GM18870 (cell line): ENCODE results near the gene PARD3B.

Experiments used
- ATAC-seq: cut with Tn5 transposase; IDR thresholded peaks from one replicate; pipeline ENCODE4 v1.9.1; 2021; ENCODE audit warnings: moderate library complexity; ENCODE audit not compliant: unreplicated experiment

Gene PARD3B

DNA sequence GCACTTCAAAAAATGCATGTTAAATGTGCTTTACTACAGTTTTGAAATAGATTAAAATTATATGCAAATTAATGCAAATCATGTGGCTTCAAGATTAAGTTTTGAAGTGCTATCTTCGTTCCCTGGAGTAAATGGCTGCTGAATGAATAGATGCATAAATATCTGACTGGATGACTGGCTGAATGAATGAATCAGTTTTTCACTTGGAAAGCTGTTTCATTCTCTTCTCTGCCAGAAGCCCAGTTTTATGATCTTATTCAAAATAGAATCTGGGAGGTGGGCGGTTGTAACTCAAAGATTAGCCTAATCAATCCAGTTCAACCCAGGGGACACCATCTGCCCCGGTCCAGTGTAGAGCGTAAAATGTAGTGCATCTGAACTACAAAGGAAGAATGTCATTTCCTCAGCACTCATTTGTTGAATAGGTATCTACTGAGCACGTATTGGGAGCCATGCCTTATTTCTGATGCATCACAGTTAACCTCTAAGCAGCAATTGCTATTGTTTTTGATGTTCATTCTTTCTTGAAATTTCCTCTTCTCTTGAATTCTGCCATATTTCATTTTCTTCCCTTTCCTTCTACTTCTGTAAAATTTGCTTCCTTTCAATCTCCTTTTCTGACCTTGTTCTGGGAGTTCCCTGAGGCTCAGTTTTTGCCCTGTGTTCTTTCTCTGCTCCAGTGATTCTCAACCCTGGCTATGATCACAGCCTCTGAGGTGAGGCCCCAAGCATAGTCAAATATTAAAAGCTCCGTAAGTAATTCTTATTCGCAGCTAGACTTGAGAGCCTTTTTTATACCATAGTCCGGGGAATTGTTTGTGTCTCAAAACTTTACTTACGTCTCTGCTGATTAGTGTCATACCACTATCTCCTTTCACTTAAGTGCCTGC is 282.7 kb downstream of the PARD3B start:
- ATAC-seq: no peak

DNA sequence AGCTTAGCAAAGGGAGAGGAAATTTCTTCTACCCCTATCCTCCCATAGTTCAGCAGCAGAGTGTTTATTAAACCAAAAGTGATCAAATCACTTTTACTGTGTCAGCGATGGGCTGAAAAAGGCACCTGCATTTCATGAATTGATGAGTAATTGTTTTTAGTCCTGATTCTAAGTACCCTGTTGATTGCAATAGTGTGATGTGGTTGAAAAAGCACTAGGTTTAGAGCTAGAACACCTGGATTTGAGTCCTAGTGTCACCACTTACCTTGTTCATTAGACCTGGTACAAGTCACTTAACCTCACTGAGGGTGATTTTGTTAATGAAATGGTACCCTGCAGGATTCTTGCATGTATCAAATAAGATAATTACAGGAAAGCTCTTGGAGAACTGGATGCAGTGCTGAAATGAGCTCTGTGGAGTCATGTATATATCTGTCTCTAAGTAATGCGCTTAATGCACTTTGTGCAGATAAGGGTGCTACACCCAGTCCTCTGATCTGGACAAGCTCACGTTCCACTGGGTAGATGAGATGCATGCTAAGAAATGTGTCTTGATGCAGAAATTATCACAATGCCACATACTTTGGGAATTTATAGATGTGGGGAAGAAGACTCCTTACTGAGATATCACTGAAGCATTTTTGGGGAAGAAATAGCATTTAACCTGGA is 289.6 kb downstream of the PARD3B start:
- ATAC-seq: no peak

DNA sequence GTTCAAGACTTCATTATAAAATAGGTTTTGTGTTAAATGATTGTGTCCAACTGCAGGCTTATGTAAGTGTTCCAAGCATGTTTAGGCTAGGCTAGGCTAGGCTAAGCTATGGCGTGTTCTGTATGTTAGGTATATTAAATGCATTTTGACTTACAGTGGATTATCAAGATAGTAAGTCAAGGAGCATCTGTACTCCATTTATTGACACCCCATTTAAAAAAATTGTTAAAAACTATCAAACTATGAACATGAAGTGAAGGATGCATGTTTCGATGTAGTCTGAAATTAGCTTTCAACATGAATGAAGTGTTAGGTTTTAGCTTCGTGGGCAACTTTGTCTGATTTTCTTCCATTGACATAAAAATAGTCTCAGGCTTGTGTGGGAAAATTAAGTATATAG is 290.5 kb downstream of the PARD3B start:
- no peak for ATAC-seq

DNA sequence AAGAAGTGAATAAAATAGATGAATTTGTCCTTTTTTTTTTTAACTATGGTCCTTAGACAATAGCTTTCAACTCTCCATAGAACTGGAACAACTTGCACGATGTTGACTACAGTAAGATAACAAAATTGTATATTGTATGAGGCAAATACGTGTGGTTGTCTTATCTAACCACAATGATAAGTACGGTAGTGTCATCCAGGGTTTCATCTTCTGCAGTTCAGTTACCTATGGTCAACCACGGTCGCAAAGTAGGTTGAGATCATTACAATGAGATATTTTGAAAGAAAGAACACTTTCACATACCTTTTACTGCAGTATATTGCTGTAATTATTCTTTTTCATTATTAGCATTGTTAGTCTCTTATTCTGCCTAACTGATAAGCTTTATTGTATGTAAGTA is 295.2 kb downstream of the PARD3B start:
- no peak for ATAC-seq

DNA sequence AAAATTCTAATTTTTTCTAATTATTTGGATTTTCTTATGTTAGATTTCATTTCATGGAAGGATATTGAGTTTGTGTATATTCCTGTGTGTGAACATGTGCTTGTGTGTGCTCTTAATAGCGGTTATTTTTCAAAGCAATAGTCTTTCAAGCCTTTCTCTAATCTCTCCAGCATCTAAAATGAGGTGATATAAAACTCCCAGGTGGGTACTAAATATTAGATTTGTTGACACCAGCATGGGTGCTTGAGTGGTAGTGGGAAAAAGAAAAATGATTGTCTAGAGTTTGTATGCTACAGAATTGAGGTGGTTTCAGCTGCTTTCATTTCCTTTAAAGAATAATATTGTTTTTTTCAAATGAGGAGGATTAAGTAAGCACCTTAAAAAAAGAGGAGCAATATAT is 296.8 kb downstream of the PARD3B start:
- no peak for ATAC-seq

DNA sequence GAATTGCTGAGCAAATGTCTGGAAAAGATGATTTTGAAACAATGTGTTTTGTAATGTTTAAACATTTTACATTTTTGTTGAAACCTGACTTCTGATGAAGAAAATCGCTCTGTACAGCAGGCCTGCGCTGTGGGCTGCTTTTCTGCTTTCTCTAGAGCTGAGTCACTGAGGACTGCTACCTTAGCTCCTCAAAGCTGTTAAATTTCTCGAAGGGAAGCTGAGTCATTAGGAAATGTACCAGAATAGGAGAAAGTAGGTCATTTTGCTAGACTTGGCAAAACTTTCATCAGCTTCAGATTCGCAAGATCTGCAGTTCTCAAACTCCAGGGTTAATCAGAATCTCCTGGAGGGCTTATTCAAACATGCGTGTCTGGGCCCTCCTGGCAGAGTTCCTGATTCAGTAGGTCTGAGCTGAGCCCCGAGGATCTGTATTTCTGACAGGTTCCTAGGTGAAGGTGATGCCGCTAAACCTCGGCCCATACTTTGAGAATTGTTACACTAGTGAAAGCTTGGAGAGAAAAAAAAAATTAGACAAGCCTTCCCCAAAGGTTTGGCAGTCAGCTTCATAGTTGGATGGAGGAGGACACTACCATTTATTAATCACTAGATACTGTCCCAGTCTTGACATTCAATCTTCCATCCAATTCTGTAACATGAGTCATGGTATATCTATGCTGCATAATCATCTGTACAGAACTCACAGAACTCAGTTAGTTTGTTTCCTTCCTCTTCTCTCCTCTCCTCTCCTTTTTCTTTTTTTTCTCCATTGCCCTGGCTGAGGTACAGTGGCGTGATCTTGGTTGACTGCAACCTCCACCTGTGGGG is 297.6 kb downstream of the PARD3B start:
- ATAC-seq: no peak

DNA sequence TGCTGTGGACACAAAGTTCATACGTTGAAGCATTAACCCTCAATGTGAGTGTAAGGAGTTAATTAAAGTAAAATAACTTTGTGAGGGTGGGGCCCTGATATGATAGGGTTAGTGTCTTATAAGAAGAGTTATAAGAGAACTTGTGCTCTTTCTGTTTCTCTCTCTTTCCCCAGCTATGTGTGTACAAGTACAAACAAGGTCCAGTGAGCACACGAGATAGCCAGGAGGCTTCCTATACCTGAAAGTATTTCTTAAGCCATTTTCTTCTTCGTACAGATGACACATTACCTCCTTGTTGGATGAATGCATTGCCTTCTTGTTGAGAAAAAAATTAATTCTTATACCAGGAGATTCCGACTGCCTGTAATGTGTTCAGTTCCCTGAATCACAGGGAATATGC is 301.2 kb downstream of the PARD3B start:
- no peak for ATAC-seq

DNA sequence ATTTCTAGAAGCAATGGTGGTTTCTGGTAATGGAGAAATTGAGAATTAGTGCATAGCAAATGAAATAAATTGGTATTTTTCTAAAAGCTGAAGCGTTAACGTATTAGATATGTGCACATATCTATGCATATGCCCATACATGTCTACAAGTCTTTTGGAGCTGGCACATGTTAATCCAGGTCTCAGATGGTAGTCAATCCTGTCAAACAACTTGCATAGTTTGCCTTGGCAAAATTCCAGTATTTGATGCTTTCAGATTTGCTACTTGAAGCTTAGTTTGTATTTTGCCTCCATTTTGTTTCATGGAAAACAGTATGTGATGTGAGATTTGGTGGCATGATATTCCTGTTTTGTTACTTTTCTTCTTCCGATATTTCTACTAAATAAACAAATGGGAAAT is 304.6 kb downstream of the PARD3B start:
- no peak for ATAC-seq

DNA sequence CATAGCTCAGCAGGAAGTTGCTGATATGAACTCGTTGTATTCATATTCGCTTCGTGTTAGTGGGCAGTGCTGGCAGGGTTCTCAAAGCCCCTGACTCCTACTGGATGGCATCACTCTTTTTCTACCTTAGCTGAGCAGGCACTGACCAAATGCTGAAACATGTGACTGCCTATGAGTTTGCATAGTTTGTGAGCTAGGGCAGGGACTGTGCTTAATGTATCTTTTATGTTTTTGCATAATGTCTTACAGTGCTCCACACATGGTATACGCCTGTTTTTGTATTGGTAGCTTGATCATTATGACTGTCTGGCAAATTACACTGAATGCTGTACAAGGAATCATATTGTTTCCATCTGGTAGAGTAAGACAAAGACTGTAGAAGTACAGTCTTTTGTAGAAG is 305.3 kb downstream of the PARD3B start:
- no peak for ATAC-seq

DNA sequence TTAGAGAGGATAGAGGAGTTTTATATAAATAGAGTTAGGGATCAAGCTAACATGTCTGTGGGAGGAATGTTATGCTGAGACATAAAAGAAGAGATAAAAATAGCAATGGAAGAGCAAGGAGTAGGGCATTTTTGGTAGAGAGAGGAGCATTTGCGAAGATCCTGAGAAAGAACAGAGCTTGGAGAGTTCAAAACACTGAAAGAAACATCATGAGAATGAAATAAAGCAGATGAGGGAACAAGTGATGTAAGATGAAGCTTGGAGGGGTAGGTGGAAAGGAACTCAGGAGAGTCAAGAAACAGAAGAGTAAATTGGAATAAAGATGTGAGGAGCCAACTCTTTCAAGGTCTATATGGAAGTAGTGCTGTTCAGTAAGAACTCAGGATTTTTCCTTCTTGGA is 308.6 kb downstream of the PARD3B start:
- no peak for ATAC-seq

DNA sequence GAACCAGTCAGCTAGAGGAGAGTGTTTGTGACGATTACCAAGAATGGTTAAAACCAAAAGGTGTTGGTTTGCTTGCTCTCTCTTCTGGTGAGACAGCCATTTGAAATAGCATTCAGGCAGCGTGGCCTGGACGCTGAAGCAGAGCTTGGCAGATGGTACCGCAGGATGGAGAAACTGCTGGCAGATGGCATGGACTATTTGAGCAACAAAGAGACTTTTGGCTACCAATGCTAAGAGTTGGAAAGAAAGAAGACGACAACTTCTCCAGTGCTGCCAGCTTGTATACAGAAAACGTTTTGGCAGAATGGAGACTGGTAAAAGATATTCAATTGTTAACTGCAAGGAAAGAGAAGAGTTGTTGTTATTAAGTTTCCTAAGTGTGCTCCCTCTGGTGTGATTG is 315.0 kb downstream of the PARD3B start:
- ATAC-seq: no peak

DNA sequence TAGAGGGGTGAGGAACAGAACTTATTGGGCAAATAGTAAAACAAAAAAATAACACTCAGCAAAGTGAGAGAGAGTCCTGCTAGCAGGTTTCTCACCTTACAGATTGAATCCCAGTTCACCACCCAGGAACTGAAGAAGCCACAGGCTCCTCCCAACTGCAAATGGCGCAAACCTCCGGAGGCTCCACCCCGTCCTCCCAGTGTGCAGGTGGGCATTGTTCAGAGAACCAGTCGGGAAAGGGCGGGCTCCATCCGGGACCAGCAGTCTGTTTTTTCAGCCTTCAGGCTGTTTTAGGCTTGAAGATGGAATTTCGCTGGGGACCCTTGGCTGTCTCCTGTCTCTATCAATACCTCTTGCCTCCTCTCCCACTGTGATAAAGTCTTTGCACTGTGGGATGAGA is 317.5 kb downstream of the PARD3B start:
- ATAC-seq: no peak

DNA sequence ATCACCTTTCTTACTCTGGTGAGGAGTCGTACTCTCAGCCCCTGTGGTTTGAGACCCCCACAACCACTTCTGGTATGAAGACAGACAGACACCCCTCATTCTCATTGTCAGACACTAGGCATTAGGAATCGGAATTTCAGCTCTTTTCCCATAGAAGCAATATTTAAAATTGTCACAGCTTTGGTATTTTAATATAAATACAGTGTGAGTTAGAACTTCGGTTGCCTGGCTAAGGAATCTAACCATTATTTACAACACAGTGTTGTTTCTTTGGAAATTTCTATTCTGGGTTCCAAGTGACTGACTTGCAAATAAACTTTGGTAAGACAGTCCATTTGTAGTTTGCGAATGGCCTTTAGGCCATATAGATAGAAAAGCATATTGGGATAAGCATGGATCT is 318.1 kb downstream of the PARD3B start:
- no peak for ATAC-seq

DNA sequence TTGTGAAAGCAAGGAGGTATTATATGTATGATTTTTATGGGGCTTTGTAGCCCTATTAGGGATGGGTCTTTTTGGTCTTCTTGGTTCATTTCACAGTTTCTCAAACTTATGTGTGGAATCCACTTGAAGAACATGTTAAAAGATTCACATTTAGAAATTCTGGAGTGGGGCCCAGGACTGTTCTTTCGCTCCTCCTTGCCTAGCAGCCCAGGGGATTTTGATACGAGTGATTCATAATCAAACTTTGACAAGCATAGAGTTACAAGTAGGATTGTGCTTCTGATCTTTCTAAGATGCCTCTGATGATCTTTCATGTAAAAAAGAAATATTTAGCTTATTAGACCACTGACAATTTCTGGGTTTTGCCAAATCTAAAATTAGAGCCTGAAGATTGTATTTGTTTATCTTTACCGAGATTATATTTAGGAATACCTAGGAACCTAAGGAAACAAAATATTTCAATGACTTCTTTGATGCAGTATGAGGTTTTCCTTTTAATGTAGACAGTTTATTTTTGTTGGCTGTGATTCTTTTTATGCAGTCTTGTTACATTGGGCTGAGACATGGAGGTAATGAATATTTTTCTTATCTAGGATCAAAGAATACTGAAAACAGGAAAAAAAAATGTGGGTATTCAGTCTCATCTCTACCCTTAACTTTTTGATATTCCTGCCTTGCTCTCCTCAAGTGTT is 324.0 kb downstream of the PARD3B start:
- ATAC-seq: no peak

DNA sequence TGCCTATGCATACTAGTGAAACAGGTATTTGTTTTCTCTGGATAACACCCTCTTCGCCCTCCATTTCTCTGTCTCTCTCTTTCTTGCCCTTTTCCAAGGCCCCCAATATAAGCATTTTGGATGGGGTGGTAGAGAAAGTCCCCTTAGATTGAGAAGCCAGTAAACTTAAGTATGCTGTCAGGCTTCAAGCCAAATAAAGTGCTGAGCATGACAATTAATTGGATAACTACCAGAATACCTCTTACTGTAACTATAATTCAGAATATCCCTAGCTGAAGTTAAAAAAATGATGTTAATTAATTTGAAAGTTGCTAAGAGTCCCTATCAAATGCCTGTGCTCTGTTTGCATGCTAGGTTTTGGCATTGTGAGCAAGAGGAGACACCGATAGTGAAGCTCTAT is 324.8 kb downstream of the PARD3B start:
- ATAC-seq: no peak

DNA sequence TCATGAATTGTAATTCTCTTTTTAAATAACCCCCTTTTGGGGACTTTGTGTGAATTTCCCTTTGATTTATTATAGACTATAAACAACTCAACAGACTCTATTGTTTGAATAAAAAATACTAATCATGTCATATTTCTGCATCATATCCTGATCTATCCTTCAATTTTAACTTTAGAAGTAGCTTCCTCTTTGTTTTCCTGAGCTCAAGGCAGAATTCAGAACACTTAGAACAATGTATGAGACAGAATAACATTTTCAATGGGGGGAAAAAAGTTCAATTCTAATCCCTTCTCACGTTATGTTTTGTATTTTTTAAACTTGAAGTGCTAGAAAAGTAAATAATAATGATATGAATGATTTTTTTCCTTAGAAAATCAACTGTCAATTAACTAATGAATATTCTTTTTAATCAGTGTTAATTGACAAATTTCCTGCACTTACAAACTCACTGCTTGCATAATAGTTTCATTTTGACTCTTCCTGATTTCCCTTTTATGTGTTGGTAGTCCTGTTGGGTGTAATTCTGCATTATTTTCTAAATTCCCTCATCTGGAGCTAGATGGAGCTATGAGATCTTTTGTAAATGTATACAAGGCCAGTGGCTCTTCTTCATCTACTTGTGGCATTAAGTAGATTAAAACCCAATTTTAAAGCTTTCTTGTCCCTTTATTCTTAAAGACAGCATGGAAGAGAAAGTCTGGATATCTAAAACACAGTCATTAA is 326.1 kb downstream of the PARD3B start:
- ATAC-seq: no peak

DNA sequence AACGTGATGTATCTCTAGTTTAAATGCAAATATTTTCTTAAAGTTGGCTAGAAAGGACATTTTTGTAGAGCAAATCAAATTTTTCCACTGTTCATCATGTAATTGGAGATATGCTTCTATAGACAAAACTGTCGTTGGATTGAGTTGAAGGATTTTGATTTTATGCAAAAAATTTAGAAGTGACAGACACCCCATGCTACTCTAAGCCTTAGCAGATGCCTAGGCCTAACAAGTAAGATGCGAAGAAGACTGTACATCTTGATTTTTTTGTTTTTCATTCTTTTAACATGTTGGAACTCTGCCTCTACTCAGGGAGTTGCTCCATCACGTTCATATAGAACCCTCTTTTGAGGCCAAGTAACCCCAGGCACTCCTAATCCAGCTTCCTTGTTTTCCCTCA is 331.0 kb downstream of the PARD3B start:
- no peak for ATAC-seq

DNA sequence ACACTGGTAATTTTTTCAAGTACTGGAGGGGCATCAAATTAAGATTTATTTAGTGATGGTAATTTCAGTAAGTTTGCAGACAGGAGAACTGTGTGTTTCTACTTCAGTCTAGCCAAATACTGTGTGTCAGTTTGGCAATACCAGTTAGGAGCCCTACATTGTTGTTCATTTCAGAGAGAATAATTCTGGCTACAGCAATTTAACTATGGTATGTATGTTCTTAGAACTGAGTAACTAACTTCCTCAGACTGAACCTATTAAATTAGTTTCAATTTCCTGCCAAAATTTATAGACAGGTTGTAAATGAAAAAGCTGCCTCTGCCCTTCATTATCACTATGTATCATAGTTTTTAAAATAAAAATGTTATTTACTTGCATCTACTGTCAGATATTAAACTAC is 332.4 kb downstream of the PARD3B start:
- no peak for ATAC-seq

DNA sequence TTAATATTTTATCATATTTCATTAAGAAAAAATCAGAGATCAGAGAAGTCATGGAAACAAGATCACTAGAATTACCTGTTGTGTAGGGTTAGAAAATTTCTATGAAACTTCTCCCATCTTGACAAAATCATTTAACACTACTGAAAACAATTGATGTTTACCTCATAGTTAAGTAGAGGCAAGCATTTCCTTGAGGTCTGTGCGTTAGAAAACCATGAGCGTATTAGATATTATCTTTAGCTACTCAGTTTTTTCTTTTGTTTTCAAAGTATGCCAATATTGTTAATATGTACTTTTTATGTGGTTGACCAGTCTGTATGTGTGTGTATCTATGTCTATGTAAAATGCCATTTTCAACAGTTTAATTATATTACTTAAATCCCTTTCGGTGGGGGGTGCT is 335.7 kb downstream of the PARD3B start:
- no peak for ATAC-seq

DNA sequence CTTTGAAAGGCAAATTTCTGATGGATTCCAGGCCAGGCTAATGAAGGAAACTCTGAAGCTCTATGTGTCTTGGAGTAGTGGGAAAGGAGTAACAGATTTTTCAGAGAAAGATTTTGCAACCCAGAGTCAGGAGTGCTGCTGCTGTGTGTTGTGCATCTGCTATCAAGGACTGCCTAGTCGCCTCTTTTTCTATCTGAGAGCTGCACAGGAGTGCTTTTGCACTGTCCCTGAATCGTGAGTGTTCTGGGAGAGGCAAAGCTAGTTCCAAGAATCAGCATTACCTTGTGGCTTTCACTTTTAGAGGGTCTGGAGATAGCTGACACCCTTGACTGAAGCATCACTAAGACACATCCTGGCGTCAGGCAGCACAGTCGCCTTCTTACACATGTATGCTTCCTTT is 336.4 kb downstream of the PARD3B start:
- ATAC-seq: no peak
